ENCODE data around the gene MAPKAPK5. TPM values are rescaled to one million over a fixed set of nuclear protein-coding genes. Genes with fewer than 3 reads are reported as not detected.

The MAPKAPK5 gene
- total and polyA plus RNA-seq, 2 of the 13 experiments (the other 11 are each of a cell fraction or from before 2014, with no cell fraction given), result 43.2 to 58.2 TPM

DNA sequence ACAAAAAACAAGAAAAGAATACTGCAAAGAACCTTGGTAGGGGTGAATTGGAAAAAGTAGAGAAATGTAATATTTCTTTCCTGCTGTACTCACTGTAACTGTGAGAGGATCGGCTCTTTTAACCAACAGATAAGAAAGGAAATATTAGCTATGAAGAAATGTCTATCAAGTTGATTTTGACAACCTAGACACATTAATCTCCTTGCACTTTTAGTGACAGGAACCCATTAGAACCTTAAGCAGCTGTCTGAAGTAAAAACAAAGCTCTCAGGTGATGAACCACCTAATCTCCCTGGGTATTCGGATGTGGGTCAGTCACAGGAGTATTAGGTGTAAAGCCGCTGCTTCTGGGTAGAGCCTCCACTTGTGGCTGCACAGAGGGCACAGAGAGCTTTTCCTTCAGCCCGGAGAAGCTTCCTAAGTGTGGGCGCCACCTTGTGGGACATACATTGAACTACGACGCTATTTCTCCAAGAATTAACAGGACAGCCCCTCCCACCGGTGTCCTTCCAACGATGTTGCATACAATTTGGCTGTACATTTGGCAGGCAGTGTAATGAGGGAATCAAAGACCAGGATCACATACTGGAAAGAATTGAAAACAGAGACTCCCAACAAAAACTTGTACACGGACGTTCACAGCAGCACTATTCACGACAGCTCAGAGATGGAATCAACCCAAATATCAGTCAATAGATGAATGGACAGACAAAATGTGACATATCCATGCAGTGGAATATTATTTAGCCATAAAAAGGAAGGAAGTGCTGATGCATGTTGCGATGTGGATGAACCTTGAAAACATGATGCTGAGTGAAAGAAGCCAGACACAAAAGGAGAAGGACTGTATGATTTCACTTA lies 28.9 kb upstream of the MAPKAPK5 start (continued):
- TF ChIP-seq, protein P1, sequence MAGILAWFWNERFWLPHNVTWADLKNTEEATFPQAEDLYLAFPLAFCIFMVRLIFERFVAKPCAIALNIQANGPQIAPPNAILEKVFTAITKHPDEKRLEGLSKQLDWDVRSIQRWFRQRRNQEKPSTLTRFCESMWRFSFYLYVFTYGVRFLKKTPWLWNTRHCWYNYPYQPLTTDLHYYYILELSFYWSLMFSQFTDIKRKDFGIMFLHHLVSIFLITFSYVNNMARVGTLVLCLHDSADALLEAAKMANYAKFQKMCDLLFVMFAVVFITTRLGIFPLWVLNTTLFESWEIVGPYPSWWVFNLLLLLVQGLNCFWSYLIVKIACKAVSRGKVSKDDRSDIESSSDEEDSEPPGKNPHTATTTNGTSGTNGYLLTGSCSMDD (CRISPR knock-in tag; IDR thresholded peaks at IDR 0.05), result no peak
- no peak for TF ChIP-seq KDM4B (CRISPR knock-in tag; IDR thresholded peaks at IDR 0.05)
- 0 out of 2 replicates have a peak, but pooled peaks have one; percentile 20 for TF ChIP-seq HDAC2 (CRISPR knock-in tag; IDR thresholded peaks at IDR 0.05)
- TF ChIP-seq, protein P2, sequence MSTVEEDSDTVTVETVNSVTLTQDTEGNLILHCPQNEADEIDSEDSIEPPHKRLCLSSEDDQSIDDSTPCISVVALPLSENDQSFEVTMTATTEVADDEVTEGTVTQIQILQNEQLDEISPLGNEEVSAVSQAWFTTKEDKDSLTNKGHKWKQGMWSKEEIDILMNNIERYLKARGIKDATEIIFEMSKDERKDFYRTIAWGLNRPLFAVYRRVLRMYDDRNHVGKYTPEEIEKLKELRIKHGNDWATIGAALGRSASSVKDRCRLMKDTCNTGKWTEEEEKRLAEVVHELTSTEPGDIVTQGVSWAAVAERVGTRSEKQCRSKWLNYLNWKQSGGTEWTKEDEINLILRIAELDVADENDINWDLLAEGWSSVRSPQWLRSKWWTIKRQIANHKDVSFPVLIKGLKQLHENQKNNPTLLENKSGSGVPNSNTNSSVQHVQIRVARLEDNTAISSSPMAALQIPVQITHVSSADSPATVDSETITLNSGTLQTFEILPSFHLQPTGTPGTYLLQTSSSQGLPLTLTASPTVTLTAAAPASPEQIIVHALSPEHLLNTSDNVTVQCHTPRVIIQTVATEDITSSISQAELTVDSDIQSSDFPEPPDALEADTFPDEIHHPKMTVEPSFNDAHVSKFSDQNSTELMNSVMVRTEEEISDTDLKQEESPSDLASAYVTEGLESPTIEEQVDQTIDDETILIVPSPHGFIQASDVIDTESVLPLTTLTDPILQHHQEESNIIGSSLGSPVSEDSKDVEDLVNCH (CRISPR knock-in tag; IDR thresholded peaks at IDR 0.05), result no peak
- TF ChIP-seq, protein P3, sequence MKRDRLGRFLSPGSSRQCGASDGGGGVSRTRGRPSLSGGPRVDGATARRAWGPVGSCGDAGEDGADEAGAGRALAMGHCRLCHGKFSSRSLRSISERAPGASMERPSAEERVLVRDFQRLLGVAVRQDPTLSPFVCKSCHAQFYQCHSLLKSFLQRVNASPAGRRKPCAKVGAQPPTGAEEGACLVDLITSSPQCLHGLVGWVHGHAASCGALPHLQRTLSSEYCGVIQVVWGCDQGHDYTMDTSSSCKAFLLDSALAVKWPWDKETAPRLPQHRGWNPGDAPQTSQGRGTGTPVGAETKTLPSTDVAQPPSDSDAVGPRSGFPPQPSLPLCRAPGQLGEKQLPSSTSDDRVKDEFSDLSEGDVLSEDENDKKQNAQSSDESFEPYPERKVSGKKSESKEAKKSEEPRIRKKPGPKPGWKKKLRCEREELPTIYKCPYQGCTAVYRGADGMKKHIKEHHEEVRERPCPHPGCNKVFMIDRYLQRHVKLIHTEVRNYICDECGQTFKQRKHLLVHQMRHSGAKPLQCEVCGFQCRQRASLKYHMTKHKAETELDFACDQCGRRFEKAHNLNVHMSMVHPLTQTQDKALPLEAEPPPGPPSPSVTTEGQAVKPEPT (CRISPR knock-in tag; IDR thresholded peaks at IDR 0.05; ENCODE audit: low read depth), result no peak
- no peak for TF ChIP-seq CREB1 (IDR thresholded peaks at IDR 0.05)
- no peak for TF ChIP-seq CREB1 (CRISPR knock-in tag; IDR thresholded peaks at IDR 0.05)
- TF ChIP-seq, protein P4, sequence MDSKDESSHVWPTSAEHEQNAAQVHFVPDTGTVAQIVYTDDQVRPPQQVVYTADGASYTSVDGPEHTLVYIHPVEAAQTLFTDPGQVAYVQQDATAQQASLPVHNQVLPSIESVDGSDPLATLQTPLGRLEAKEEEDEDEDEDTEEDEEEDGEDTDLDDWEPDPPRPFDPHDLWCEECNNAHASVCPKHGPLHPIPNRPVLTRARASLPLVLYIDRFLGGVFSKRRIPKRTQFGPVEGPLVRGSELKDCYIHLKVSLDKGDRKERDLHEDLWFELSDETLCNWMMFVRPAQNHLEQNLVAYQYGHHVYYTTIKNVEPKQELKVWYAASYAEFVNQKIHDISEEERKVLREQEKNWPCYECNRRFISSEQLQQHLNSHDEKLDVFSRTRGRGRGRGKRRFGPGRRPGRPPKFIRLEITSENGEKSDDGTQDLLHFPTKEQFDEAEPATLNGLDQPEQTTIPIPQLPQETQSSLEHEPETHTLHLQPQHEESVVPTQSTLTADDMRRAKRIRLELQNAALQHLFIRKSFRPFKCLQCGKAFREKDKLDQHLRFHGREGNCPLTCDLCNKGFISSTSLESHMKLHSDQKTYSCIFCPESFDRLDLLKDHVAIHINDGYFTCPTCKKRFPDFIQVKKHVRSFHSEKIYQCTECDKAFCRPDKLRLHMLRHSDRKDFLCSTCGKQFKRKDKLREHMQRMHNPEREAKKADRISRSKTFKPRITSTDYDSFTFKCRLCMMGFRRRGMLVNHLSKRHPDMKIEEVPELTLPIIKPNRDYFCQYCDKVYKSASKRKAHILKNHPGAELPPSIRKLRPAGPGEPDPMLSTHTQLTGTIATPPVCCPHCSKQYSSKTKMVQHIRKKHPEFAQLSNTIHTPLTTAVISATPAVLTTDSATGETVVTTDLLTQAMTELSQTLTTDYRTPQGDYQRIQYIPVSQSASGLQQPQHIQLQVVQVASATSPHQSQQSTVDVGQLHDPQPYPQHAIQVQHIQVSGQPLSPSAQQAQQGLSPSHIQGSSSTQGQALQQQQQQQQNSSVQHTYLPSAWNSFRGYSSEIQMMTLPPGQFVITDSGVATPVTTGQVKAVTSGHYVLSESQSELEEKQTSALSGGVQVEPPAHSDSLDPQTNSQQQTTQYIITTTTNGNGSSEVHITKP (CRISPR knock-in tag; IDR thresholded peaks at IDR 0.05; ENCODE audit: low read depth), result no peak; the same call in 1 of the 2 replicates
- TF ChIP-seq, protein P5, sequence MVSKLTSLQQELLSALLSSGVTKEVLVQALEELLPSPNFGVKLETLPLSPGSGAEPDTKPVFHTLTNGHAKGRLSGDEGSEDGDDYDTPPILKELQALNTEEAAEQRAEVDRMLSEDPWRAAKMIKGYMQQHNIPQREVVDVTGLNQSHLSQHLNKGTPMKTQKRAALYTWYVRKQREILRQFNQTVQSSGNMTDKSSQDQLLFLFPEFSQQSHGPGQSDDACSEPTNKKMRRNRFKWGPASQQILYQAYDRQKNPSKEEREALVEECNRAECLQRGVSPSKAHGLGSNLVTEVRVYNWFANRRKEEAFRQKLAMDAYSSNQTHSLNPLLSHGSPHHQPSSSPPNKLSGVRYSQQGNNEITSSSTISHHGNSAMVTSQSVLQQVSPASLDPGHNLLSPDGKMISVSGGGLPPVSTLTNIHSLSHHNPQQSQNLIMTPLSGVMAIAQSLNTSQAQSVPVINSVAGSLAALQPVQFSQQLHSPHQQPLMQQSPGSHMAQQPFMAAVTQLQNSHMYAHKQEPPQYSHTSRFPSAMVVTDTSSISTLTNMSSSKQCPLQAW (CRISPR knock-in tag; IDR thresholded peaks at IDR 0.05), result 0 out of 2 replicates have a peak, but pooled peaks have one; percentile 41
- TF ChIP-seq, protein P6, sequence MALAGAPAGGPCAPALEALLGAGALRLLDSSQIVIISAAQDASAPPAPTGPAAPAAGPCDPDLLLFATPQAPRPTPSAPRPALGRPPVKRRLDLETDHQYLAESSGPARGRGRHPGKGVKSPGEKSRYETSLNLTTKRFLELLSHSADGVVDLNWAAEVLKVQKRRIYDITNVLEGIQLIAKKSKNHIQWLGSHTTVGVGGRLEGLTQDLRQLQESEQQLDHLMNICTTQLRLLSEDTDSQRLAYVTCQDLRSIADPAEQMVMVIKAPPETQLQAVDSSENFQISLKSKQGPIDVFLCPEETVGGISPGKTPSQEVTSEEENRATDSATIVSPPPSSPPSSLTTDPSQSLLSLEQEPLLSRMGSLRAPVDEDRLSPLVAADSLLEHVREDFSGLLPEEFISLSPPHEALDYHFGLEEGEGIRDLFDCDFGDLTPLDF (CRISPR knock-in tag; IDR thresholded peaks at IDR 0.05), result no peak
- TF ChIP-seq REL (CRISPR knock-in tag; conservative IDR thresholded peaks at IDR 0.05), result no peak
- no peak for TF ChIP-seq SIX4 (CRISPR knock-in tag; IDR thresholded peaks at IDR 0.05)
- TF ChIP-seq ZNF383 (CRISPR knock-in tag; IDR thresholded peaks at IDR 0.05; ENCODE audit: borderline replicate concordance), result no peak

Data from HepG2 (cell line).